NCI-H2227 (cell line): ENCODE measurements around the gene CDKAL1.
"Not testable (repeated sequence)": the region's sequence is repeated elsewhere in the genome, so short reads cannot be mapped to it uniquely, and the experiment has no call there.

Experiments used
- DNase-seq: peaks from one replicate; lab custom pipeline; 2025; ENCODE audit not compliant: unreplicated experiment; lab: John Stamatoyannopoulos, UW

The CDKAL1 gene

DNA sequence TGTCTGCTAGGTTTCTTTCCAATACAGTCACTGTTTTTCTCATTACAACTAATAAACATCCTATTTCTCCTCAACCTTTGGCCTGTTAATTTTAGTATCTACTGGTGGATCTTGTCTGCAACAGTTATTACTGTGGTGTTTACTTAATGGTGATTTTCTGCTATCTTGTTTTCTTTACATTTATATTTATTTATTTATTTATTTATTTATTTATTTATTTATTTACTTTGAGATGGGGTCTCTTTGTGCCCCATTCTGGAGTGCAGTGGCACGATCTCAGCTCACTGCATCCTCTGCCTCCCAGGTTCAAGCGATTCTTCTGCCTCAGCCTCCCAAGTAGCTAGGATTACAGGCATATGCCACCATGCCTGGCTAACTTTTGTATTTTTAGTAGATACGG is 15.1 kb downstream of the CDKAL1 start:
- DNase-seq, result not testable (repeated sequence)

DNA sequence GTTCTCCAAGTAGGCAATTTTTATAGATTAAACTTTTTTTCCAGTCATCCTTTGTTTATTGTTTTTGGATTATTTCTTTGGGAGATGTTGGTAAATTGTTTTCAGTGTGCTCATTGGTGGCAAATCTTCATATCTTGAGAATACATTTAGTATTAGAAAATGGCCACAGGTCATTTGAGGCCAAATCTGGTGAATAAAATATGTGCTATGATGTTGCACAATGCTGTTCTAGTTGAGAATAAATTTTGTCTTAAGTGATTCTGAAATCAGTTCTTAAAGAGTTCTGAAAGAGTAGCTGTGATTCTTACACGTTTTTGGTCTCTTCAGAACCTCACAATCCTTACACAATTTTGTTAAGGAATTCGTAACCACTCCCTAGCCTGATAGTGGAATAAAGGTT is 20.1 kb downstream of the CDKAL1 start:
- DNase-seq, result no peak

DNA sequence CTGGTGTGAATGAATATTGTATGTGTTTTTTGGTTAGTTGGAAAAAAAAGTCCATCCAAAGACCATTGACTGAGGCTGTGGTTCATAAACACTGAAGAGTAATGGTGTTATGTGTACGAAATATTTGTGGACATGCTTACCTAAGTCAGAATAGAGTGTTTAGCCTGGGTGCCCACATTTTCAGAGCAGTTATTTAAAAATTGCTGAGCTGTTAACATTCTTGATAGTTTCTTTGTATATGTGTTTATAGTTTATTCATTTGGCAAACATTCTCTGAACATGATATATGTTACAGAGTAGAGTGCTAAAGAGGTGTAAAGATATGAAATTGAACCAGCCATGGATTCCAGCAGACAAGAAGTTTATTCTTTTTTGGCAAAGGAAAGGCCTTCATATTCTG is 20.6 kb downstream of the CDKAL1 start:
- DNase-seq, result no peak

DNA sequence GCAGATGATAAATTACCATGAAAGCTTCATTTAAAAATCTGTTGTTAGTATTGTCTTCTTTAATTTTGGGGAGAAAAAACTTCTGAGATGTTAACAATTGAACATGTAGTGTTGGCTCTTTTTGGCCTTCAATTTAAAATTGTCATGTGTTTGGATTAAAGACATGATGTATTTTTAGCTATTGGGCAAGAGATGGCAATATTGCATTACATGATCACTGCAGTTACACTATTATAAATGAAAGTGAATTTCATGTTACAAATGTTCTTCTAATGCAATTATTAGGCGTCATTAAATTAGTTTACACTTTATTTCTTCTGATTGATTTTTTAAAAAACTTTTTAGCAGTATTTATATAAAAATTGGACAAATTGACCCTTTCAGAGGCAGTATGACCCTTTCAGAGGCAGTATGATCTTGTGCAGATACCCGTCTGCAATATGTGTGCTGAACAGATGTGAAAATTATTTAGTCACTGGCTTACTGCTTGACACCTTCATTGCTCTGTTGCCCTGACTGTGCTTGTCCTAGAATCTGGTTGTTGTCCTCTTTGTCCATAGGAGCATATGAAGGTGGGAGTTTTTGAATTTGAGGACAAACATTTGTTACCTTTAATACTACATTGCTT is 25.8 kb downstream of the CDKAL1 start:
- no peak for DNase-seq

DNA sequence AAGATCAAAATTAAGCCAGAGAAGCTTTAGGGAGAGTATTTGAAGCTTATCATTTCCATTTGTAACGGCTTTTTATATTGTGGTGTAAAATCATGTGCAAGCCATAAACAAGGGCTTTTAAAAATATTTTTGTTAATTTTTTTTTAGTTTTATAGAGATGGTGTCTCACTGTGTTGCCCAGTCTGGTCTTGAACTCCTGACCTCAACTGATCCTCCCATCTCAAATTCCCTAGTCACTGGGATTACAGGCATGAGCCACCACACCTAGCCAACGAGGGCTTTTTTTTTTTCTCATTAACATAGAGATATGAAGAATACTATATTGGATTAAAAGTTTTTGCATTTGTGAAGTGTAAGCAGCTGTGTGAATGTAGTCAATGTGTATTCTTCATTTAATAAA is 29.1 kb downstream of the CDKAL1 start:
- no peak for DNase-seq

DNA sequence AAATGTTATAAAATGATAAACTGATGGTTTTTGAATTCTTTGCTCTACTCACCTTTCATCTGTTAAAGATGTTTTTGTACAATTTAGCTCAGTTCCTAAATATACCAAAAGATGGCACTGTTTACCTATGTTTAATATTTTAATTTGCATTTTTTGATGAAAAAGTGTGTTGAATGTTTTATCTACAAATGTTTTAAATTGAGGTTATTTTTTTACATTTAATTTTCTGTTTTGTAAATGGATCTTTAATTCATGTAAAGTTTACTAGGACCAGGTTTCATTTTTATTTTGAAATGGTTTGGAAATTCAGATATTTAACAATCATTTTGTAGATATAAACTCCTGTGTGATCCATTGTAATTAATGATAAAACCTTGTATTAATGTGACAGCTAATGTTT is 30.0 kb downstream of the CDKAL1 start:
- DNase-seq, result peak; percentile 64

DNA sequence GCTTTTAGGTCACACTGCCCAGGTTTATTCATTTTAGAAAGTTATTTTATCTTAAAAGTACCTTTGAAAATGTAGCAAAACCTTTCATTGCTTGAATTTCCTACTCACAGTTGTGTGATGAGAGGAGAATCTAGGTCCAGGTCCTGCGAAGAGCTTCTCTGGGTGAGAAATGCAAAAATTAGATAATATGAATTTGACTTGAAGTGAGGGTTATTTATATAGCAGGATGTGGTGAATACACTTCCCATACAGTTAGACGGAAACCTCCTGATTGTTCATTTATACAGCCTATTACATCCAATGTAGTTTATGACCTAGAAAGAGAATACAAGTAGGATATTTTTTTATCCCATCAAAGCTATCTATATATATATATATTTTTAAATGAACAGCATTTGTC is 30.5 kb downstream of the CDKAL1 start:
- DNase-seq, result no peak

DNA sequence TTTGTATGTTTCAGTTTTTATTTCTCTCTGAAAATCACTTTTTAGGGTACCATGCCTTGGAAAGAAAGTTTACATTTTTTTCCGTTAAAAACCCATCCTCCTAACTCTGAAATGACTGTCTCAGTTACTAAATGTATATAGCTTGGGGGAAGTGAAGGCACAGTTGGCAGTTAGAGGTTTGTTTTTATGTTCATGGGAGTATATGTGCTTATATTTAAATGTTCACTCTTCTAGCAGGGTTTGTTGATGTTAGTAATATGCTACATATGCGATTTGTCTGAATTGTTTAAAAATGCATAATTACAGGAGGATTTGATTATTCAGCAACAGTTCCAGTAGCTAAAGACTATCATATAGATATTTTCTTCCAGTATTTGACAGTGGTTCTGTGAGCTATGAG is 31.1 kb downstream of the CDKAL1 start:
- no peak for DNase-seq

DNA sequence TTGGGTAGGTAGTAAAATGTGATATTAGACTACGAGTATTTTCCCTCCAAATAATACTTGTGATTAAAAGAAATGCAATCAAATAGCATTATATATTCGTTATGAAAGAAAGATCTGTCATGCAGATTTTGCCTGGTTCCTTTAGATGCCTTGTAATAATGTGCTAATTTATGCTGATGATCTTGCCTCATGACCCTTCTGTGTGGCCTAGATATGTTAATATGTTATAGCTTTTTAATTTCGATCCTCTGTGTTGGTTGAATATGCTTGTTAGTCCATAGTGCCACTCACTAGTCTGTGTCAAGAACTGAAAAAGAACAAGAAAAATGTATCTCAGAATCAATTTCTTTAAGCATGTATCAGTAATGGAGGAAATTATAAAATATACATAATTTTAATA is 31.9 kb downstream of the CDKAL1 start:
- DNase-seq, result no peak

DNA sequence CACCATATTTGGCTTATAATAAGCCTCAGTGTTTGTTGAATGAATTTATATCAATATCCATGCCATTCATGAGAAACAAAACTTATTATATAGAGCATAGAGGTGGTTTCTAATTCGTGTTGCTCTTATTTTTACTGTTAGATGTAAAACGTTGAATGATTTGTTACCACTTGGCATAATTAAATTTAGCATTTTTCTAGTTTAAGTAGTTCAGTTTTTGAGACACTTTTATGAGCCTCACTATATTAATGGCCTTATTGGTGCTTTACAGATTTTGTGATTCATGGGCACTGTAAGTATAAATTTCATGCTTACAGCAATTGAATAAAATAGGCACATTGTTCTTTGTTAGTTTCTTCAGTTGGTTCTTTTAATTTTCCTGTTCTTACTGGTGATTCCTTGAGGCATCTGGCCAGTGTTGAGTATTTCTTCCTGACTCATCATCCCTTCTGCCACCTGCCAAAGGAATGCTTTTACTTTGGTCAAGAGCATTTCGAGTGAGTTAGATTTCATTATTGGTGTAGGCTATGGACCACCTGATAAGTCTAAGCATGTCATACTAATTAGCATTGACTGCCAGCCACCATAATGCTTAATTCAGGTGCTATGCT is 34.8 kb downstream of the CDKAL1 start:
- DNase-seq, result no peak

DNA sequence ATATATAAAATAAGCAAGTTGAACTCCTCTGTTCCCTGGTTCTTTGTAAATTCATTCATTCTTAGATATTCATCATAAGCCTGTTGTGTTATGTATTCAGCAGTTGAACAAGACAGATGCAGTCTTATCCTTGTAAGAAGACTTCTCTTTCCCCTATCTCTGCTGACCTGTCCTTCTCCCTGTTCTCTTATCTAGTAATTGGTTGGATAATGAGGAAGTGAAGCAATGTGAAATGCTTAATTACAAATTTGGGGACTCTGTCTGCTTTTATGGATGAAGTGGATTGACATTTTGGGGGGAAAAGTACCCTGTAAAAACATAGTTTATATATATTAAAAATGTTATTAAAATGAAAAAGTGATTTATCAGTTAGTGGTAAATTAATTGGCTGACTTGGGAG is 37.0 kb downstream of the CDKAL1 start:
- DNase-seq, result no peak

DNA sequence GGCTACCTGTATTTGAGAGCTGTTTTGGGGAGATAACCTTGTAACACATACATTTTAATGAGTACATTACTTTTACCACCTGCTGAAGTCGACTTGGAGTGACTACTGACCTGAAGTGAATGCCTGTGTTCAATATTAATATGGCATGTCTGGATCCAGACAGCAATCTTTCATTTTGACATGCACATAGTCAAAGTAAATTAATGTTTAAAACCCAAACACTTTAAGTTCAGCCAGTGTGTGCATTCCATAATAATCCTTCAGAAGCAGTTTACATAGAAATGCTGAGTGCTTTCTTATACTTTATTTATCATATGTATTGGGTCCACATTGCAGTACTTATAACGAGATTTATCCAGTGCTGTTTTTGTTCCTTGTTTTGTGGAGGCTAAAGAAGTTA is 38.0 kb downstream of the CDKAL1 start:
- DNase-seq, result no peak

DNA sequence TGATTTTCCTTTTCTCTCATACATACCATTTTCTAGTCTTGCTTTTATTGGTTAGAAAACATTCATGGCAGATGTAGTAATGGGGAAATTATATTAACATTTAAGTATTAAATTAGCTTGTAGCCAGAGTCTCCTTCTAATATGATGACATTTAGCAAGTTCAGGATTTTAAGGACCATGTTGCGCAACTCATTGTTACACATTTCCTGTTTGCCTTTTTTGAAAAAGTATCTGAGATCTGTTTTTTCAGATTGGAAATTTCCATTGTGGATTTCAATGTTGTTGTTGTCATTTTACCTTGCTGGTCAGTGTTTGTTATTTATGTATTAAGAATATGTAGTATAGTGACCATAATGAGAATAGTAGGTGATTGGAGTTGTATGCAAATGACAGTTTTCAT is 38.7 kb downstream of the CDKAL1 start:
- no peak for DNase-seq

DNA sequence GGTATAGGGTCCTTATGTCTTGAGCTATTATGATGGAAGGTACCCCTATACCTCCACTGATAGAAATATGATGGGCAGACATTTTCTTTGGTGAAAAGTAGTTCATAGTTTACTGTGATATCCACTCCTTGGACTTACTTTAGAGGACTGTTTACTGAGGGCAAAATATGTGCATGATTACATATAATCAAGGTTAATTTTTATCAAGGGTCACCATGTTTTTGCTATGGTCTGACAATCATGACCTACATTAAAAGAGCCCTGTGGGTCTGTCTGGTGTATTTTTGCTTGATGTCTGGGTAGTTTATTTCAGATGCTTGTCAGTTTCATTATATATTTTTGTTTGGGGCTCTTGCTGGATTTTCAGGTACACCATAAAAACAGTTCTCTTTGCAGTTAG is 40.1 kb downstream of the CDKAL1 start:
- no peak for DNase-seq

DNA sequence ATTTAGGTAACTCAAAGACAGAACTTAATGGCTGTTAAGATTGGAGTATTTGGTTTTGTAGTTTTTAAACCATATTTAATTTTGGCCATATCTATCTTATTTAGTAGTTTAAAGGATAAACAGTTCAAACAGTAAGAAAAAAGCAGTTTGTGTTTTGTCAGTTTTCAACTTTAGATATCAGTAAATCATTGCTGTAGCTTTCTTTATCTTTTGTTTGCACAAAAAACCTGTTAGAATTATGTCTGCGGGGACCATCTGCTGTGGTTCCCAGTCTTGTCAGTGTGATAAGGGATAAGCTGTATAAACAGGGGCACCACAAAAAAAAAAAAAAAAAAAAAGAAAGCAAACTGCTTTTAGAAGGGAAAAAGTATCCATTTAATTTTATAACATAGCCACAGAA is 40.9 kb downstream of the CDKAL1 start:
- no peak for DNase-seq

DNA sequence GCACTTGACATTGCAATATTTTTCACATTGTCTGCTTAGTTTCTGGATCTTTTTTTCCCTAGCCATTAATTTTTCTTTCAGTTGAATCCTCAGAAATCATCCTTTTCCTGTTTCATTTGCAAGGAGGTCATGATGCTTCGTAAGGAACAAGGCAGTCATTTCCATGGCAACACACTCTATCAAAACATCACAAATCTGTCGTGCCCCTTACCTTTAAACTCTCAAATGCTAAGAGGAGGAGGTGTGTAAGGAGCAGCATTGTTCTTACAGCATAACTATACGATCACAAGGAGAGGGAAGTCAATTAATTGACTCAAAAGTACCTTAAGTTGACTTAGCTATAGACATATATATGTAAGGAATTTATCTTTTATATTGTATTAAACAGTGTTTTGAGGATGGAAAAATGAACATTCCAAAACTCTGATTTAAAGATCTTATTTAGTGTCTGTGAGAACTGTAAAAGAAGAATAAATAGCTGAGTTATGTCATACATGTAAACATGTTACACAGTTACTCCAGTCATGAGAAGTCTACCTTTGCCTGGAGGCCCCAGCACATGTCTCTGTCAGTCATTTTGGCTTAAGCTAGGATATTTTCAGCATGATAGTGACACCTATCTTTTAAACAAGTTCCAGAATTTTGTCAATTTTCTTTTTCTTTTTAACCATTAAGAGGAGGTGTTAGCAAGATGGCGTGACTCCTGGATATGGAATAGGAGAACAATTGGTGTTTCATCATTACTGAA is 41.6 kb downstream of the CDKAL1 start:
- peak; percentile 58 for DNase-seq

DNA sequence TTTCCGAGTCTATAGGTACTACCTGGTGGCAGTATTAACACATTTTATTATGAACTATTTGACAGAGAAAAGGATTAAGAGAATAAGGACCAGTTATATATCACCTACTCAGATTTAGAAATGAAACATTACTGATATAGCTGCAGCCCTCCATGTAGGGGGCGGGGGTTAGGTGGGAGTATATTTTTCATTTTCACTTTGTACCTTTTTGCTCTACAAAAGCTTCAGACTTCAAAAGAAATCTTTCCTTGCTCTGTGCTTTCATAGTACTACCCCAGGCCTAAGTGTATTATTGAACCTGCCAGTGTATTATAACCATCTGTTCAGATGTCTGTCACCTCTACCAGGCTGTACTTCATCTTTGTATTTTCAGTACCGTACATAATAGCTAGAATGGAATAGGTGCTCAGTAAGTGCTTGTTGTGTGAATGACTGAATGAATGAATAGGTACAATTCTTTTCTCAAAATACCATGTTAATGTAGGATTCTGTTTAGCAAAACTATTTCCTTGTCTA is 43.0 kb downstream of the CDKAL1 start:
- DNase-seq, result no peak

DNA sequence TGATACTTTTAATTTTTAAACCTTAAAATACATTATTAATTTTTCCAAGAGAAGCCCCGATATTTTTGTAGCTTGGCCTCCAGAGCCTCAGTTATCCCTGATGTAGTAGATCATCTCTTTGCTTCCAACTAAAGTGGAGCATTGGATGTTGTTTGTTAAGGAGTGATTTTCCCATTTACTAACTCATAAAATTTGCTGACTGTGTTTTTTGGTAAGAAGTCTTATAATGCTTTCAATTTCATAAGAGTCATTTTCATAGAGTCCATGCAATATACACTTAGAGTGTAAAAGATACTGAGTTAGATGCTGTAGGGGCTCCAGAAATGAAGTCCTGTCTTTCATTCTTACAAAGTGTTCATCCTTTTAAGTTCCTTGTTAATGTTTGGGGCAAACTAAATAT is 46.8 kb downstream of the CDKAL1 start:
- DNase-seq, result no peak

DNA sequence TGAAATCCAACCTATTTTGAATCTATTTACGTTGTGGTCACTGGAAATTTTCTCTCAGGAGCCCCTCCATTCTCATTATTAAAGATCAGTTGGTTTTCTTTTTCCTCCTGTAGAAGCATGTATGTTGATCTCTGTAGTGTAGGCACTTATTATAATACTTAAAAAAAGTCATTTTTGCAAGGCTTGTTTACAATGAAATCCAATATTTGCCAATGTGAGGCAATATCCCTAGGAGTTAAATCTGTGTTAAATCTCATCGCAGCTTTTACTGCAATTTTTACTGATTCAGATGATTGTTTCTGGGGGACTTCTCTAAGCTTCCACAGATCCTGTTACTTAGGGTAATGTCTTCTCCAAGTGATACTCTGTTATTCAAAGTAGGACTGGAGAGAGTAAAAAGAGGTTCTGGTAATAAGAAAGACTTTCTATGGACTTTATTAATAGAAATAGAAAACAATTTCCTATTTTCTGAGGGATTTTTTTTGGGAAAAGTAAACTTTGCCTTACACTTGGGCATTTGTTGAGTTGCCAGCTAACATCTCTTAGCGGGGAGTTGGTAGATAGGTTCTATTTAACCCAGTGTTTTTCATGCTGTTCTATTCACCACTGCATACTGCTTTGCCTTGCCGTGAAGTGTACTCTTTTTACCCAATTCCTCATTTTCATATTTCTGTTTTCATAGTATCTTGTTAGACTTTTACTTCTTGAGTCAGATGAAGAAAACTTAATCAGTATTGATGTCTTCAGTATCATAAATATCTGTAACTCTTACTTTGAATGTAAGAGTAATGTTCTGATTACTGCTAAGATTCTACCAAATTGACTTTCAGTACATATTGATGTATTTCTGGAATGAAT is 48.6 kb downstream of the CDKAL1 start:
- no peak for DNase-seq

DNA sequence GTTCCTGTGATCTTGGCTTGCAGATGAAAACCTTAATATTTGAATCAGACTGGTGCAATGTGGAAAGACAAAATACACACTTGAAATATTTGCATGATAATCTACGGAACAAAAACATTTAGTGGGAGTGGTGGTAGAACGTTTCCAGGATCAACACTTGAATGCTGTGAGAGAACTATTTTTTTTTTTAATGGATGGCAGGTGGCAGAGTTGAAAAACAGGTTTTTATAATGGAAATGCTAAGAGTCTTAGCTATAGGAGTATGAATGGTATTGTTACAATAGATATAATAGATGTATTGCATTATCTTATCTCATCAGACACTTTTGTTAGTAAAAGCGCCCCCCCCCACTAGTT is 49.2 kb downstream of the CDKAL1 start:
- no peak for DNase-seq

DNA sequence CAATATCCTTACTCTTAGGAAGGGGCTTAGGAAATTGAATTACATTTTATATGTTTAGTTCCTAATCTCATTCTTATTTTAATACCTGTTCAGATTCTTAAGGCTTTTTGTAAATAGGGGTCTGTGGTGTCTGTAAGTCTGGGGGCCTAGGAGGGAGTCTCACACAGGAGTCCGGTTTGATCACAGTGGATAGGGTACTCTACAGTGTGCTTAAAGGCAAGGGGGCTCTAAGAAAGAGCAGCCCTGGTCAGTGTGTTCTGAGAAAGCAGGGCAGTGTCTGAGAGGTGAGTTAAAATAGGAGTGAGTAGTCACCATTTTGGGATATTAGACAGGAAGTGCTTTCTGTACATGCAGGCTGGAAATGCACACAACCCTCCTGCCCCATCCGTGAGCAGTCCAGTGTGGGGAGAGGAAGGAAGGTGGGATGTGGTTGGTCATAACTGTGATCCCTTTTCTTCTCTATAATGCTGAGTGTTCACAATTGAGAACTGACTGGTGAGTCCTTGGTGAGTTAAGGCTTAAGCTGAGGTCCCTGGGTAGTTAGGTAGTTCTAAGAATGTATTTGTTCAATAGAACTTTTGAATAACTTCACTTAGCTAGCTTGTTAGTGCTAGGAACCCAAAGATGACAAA is 50.0 kb downstream of the CDKAL1 start:
- DNase-seq, result no peak
